Fibroblast of lung (primary cell): Measurements from ENCODE around the gene DENND1A.

Source experiments
- EZH2 ChIP-seq: IDR thresholded peaks from 2 replicates; pipeline ENCODE4 v1.5.1; 2012; ENCODE audit warnings: low read length, control low read depth, mild to moderate bottlenecking; ENCODE audit errors: missing control alignments
- TF ChIP-seq, protein P1 (sequence below), 2 donors: IDR thresholded peaks in 1 of 2; conservative IDR thresholded peaks in 1 of 2; 1 replicate in 1 of 2; 2 replicates in 1 of 2; pipeline ENCODE4 v1.5.1; 2011 to 2012; ENCODE audit warnings: low read length in 2 of 2, control low read depth in 1 of 2, inconsistent platforms in 1 of 2, low read depth in 1 of 2, mild to moderate bottlenecking in 1 of 2

- TF ChIP-seq, protein P1, sequence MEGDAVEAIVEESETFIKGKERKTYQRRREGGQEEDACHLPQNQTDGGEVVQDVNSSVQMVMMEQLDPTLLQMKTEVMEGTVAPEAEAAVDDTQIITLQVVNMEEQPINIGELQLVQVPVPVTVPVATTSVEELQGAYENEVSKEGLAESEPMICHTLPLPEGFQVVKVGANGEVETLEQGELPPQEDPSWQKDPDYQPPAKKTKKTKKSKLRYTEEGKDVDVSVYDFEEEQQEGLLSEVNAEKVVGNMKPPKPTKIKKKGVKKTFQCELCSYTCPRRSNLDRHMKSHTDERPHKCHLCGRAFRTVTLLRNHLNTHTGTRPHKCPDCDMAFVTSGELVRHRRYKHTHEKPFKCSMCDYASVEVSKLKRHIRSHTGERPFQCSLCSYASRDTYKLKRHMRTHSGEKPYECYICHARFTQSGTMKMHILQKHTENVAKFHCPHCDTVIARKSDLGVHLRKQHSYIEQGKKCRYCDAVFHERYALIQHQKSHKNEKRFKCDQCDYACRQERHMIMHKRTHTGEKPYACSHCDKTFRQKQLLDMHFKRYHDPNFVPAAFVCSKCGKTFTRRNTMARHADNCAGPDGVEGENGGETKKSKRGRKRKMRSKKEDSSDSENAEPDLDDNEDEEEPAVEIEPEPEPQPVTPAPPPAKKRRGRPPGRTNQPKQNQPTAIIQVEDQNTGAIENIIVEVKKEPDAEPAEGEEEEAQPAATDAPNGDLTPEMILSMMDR (conservative IDR thresholded peaks at IDR 0.05 in 1 of 2, IDR thresholded peaks at IDR 0.05 in 1 of 2; ENCODE audit: low read depth in 1 of 2, low read length in 2 of 2), result no peak
- TF ChIP-seq EZH2, result no peak
Measured at GRCh38 chr9:123387686-123388085, 542.2 kb downstream of the DENND1A start.
